Measurements from ENCODE around the gene H2BK1. TPM values are rescaled to one million over a fixed set of nuclear protein-coding genes. Genes with fewer than 3 reads are reported as not detected.

Gene H2BK1
- total and polyA plus RNA-seq, 10 donors, result 0.24 TPM; not detected in 9

GRCh38 chr7:151186640-151187408 lies 23.5 kb downstream of the H2BK1 start, which contains the start of gene ASB10:
ASB10 (minus strand) TSS chr7:151187250; CDS start chr7:151187130, 120 bp downstream.
- Histone ChIP-seq H3K27ac (no peak within 1 kb of the TSS), H3K4me3 (no peak within 1 kb of the TSS), H3K36me3 (no peaks in the 10 kb centered on the region), H3K4me1 (no peaks in the 10 kb centered on the region), H3K27me3 (replicated peaks in 1 of 7) (peaks cover 0 to 5% (median 0%) of the 10 kb centered on the region in 7 donors), H3K9me3 (no peaks in the 10 kb centered on the region)
- peak; percentile 68 for DNase-seq
- no peak for TF ChIP-seq POLR2AphosphoS5 (IDR thresholded peaks at IDR 0.05)
- intact Hi-C loops (cut with DNase I; ENCODE audit: low total_unique reads), result no loop called here
- WGBS, 5 donors, result 67 to 91% (median 82%) methylated on average over 19 to 22 of the region's 22 CpGs

DNA sequence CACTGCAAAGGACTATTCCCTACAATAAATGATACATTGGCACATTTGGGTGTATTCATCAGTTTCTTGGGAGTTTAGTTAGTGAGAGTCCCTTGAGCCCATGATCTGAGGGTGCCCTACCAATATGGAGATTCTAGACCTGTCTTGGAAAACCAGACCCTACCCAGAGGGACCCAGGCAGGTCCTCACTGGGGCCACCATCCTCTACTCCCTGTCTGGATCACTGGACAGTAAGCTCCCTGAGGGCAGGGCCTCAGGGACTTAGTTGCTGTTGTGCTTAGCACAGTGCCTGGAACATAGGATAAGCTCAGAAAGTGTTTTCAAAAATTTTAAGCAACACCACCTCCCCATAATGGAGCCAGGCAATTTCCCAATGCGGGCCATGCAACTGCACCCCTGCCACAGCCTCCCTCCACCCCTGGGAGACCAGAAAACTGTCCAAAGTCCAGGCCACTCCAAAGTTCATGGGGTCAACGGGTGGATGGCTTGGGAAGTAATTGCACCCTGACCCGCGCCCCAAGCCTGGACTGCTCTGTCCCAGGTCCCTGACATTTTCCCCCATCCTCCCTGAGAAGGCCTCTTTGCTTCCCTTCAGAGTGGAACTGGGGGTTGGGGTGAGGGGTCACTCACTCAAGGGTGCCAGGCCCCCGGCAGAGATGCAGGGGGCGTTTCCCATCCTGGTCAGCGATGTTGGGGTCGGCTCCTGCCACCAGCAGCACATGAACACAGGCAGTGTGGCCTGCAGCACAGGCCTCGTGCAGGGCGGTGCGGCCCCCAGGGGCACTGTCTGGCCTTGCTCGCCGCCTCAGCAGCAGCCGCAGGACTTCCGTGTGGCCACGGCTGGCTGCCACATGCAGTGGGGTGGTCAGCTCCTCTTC lies 24.3 kb downstream of the H2BK1 start:
- Histone ChIP-seq H3K4me1 (no peaks in the 10 kb centered on the region), H3K36me3 (no peaks in the 10 kb centered on the region), H3K9me3 (no peaks in the 10 kb centered on the region), H3K27me3 (replicated peaks in 1 of 7) (peaks cover 0 to 7% (median 0%) of the 10 kb centered on the region in 7 donors), H3K27ac (no peak overlapping the region), H3K4me3 (no peak overlapping the region)
- intact Hi-C loops (cut with DNase I; ENCODE audit: low total_unique reads), result no loop called here
- peak; percentile 68 for DNase-seq
- 70 to 91% (median 87%) methylated on average over 10 to 16 of the region's 16 CpGs for WGBS, 5 donors
- TF ChIP-seq, protein P1, sequence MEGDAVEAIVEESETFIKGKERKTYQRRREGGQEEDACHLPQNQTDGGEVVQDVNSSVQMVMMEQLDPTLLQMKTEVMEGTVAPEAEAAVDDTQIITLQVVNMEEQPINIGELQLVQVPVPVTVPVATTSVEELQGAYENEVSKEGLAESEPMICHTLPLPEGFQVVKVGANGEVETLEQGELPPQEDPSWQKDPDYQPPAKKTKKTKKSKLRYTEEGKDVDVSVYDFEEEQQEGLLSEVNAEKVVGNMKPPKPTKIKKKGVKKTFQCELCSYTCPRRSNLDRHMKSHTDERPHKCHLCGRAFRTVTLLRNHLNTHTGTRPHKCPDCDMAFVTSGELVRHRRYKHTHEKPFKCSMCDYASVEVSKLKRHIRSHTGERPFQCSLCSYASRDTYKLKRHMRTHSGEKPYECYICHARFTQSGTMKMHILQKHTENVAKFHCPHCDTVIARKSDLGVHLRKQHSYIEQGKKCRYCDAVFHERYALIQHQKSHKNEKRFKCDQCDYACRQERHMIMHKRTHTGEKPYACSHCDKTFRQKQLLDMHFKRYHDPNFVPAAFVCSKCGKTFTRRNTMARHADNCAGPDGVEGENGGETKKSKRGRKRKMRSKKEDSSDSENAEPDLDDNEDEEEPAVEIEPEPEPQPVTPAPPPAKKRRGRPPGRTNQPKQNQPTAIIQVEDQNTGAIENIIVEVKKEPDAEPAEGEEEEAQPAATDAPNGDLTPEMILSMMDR (IDR thresholded peaks at IDR 0.05 in 8 of 11, conservative IDR thresholded peaks at IDR 0.05 in 3 of 11), result no peak
- TF ChIP-seq POLR2A (IDR thresholded peaks at IDR 0.05), result no peak
- TF ChIP-seq POLR2AphosphoS5 (IDR thresholded peaks at IDR 0.05), result no peak

DNA sequence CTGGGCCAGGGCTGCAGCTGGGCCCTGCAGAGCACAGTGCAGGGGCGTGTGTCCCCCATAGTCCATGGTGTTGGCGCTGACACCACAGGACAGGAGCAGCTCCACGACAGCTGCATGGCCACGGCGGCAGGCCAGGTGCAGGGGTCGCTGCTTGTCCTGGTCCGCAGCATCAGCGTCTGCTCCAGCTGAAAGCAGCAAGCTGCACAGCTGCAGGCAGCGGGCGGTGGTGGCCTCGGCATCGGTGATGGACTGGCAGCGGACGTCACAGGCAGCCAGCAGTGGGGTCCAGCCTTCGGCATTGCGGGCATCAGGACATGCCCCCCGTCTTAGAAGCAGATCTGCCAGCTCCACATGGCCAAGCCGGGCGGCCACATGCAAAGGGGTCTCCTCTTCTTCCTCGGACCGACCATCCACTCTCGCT lies 29.3 kb downstream of the H2BK1 start:
- intact Hi-C loops (cut with DNase I; ENCODE audit: low total_unique reads), result no loop called here
- TF ChIP-seq, protein P1 (IDR thresholded peaks at IDR 0.05 in 8 of 11, conservative IDR thresholded peaks at IDR 0.05 in 3 of 11), result no peak
- no peak for TF ChIP-seq POLR2A (IDR thresholded peaks at IDR 0.05)
- no peak for TF ChIP-seq POLR2AphosphoS5 (IDR thresholded peaks at IDR 0.05)
- no peaks in the 10 kb centered on the region for H3K9me3 ChIP-seq
- peak; percentile 67 for DNase-seq
- H3K4me1 ChIP-seq, result no peaks in the 10 kb centered on the region
- no peaks in the 10 kb centered on the region for H3K36me3 ChIP-seq
- H3K27ac ChIP-seq, result no peak overlapping the region
- no peak overlapping the region for H3K4me3 ChIP-seq
- peaks cover 0 to 36% (median 0%) of the 10 kb centered on the region in 7 donors for H3K27me3 ChIP-seq (replicated peaks in 1 of 7)
- 84 to 92% (median 88%) methylated on average over 6 to 22 of the region's 22 CpGs for WGBS, 5 donors

- H3K36me3 ChIP-seq, result no peaks in the 10 kb centered on the region
- no peak overlapping the region for H3K4me3 ChIP-seq
- WGBS, 5 donors, result 61 to 80% (median 70%) methylated on average over 3 to 4 of the region's 4 CpGs
- TF ChIP-seq POLR2A (IDR thresholded peaks at IDR 0.05), result no peak
- TF ChIP-seq POLR2AphosphoS5 (IDR thresholded peaks at IDR 0.05), result no peak
- TF ChIP-seq, protein P1 (IDR thresholded peaks at IDR 0.05 in 8 of 11, conservative IDR thresholded peaks at IDR 0.05 in 3 of 11), result no peak
- intact Hi-C loops (cut with DNase I; ENCODE audit: low total_unique reads), result no loop called here
- DNase-seq, result no peak
- H3K9me3 ChIP-seq, result no peaks in the 10 kb centered on the region
- H3K27ac ChIP-seq, result no peak overlapping the region
- H3K4me1 ChIP-seq, result no peaks in the 10 kb centered on the region
- H3K27me3 ChIP-seq (replicated peaks in 1 of 7), result peaks cover 0 to 47% (median 9%) of the 10 kb centered on the region in 7 donors
Measured at GRCh38 chr7:151179946-151180345, 30.3 kb downstream of the H2BK1 start.

Data from spleen (tissue), 11 donors.